NCI-H2029 treated with DMSO at 0.1 percent for 48 hours (cell line): ENCODE measurements around the gene DNMBP.
"Not testable (repeated sequence)": the region's sequence is repeated elsewhere in the genome, so short reads cannot be mapped to it uniquely, and the experiment has no call there.

Experiments used
- DNase-seq: peaks from one replicate; lab custom pipeline; 2025; lab: John Stamatoyannopoulos, UW

DNMBP gene

GRCh38 chr10:100014071-100014762, 4.5 kb upstream of the DNMBP start:
- peak; percentile 33 for DNase-seq

DNA sequence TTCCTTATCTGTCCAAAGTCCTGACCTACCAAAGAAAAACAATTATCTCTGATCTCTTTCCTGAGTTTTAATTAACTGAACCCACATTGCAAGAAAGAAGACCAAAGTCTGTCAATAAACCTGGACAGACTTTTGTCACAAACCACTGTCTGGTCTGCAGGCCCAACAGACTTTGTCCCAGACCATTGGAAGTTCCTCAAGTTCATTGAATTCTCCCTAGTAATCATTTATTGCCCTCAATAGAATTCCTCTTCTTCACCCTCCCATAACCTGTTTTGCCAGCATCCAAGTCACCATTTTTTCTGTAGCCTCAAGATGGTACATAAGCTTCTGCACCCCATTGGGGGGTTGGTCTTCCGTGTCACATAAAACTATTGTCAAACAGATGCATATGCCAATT, 3.9 kb upstream of the DNMBP start:
- DNase-seq, result no peak

- DNase-seq, result not testable (repeated sequence)
Measured at GRCh38 chr10:100011906-100012305, 2.2 kb upstream of the DNMBP start.

GRCh38 chr10:100009283-100009792, 409 bp downstream of the DNMBP start:
- no peak for DNase-seq

GRCh38 chr10:100008708-100009282, 952 bp downstream of the DNMBP start:
- no peak for DNase-seq

DNA sequence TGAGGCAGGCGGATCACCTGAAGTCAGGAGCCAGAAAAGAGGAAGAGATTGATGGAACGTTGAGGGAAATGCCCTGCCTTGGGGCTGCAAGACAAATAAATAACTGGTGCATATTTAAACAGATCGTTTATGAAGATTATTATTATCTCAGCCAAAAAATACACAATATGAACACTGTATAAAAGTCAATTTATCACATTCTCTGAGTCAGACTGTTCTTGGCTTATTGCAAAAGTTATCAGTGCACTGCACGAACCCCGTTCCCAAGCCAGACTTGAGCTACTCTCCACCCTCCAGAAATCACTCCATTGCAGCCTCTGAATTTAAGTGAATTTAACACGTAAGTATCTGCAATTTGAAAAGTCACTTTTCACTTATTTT, 1.6 kb downstream of the DNMBP start:
- DNase-seq, result no peak

DNA sequence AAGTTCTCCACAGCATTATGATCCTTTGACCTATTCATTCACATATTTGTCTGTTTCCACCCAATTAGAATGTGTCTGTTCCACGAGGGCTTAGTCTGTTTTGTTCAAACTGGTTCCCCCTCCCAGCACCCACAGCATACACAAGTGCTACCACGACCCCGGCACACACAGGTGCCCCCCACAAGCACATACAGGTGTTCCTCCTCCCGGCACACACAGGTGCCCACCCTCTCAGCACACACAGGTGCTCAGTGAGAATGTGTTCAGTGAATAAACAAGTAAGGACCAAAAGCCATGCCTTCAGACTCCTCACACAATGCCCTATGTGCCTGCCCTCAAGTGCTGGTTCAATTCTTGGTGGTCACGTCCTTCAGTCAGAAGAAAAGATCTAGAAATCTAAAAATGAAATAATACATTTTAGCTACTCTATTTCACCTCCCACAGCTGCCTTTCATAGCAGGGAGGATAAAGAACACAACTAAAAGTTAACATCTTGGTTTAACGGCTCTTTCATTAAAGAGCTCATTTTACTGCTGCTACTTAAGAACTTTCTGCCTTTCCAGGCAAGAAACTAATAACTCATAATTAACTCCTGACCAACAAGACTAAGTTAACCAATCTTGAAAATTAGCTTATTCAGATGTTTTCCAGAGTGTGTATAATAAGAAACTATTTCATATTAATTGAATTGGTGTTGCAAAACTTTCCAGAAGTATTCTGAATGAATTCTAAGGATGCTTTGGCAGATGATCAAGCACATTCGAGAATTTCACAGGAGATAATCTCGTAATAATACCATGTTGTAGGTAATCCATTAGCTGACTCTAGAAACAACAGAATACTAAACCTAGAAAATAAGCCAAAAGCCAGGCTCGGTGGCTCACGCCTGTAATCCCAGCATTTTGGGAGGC, 2.3 kb downstream of the DNMBP start:
- DNase-seq, result no peak

DNA sequence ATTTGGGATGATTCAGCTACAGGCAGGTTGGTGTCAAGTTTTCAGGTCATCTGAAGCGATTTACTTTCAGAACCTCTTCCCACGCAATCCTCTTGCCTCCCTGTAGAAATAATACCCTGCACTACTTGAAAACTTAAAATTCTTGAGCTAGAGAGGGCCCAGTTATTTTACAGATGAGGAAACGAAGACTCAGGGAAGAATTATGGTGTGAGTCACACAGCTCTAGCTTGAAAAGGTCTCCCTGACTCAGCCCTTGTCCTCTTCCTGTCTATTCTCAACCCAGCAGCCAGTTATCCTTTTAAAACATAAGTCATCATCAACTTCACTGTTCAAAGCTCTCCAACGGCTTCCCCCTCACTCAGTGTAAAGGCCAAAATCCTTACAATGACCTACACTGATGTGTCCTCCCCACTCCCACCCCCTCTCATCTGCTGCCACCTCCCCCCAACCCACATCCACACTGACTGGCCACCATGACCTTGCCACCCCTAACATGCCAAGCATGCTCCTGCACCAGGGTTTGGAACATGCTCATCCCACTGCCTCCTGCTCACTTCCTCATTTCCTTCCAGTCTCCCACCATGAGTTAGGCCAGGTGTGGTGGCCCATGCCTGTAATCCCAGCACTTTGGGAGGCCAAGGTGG, 3.4 kb downstream of the DNMBP start:
- DNase-seq, result no peak

- DNase-seq, result no peak
Measured at GRCh38 chr10:100004805-100005510, 4.8 kb downstream of the DNMBP start.

DNA sequence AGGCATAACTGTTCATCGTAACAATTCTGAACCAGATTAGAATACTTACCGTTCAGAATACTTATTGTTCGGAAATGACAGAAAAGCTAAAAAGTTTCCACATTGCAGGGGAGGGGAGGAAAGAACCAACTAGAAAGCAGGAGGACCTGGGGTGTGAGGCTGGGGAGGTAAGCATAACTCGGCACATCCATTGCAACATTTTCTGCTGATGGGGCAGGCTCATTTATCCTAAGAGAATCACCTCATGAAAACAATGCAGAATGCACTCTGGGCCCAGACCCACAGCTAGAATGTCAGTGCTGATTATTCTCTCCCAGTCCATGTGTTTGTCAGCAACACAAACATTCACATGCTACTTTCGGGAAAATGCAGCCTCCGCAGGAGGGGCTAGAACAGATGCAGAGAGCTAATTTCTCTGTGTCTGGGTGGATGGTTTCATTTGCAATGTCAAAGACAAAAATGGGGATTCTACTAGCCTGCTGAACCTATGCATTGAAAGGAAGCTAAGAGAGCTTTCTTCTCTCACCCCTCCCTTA, 9.6 kb downstream of the DNMBP start:
- DNase-seq, result no peak

- DNase-seq, result no peak
Measured at GRCh38 chr10:99999319-100000108, 10.2 kb downstream of the DNMBP start.

- no peak for DNase-seq
Measured at GRCh38 chr10:99998889-99999288, 10.9 kb downstream of the DNMBP start.

DNA sequence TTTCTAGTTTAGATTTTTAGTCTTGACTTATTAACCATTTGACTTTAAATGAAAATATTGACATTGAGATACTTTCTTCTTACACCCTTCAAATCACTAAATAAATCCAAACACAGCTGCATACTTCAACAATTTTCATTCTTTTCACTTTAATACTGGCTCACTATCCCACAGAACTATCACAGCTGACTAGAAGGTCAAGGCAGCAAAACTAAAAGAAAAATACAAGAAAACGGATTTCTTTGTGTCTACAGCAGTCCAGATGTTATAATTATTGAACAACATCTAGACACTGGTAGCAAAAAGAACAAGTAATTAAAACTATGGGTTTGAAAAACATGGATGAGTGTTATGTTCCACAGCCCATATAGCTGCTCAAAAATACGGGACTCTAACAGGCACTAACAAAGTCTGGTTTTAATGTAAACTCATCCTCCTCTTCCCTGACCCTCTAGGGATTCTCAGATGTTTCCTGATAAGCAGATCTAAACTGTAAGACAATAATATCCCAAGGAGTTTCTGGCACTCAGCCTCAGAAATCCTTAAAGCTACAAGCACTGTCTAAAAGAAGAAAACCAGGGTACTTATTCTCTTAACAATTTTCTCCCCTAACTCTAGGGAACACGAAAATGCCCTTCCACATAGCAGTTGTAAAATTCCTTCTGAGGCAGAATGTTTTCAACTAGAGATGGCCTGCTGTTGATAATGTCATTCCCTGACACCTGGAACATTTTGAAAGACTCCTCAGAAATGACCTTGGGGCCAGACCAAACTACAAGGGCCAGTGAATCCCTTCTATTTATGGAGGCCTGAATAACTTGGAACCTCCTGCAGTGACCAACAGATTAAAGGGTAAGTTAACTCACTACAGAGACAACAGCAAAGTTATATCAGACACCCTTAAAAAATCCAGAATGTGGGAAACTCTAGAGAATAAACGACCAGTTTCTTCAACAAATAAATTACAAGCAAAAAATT, 12.8 kb downstream of the DNMBP start:
- DNase-seq, result no peak

DNA sequence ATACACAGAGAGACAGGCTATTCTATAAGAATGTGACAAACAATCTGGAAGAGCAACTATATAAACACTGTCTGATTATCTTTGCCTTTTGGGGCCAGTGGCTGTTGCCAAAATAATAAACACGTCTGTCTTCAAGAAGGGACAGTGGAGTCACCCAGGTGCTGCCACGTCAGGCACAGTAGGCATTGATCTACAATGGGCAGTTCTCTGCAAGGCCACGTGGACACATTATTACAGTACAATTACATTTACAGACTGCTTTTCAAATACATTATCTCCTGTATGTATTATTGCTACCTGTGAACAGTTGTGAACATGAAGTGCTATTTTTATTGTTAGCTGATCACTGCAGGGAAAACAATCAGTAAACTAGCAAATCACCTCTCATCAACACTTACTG, 14.0 kb downstream of the DNMBP start:
- no peak for DNase-seq

DNA sequence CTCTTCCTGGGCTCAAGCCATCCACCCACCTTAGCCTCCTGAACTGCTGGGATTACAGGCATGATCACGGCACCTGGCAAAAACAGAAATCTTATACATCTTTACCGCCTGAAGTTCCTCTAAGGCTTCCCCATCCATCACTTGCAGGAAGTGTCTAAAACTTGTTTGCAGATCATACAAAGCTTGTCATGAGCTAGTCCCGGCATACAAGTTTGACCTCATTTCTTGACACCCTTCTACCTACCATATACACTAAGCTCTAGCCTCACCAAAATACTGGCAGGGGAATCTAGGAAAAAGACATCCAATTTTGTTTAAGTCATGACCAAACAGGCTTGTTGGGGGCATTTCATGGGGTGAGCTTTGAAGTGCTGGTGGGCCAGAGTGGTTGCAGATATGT, 14.5 kb downstream of the DNMBP start:
- DNase-seq, result no peak

- DNase-seq, result no peak
Measured at GRCh38 chr10:99994801-99995200, 14.9 kb downstream of the DNMBP start.

DNA sequence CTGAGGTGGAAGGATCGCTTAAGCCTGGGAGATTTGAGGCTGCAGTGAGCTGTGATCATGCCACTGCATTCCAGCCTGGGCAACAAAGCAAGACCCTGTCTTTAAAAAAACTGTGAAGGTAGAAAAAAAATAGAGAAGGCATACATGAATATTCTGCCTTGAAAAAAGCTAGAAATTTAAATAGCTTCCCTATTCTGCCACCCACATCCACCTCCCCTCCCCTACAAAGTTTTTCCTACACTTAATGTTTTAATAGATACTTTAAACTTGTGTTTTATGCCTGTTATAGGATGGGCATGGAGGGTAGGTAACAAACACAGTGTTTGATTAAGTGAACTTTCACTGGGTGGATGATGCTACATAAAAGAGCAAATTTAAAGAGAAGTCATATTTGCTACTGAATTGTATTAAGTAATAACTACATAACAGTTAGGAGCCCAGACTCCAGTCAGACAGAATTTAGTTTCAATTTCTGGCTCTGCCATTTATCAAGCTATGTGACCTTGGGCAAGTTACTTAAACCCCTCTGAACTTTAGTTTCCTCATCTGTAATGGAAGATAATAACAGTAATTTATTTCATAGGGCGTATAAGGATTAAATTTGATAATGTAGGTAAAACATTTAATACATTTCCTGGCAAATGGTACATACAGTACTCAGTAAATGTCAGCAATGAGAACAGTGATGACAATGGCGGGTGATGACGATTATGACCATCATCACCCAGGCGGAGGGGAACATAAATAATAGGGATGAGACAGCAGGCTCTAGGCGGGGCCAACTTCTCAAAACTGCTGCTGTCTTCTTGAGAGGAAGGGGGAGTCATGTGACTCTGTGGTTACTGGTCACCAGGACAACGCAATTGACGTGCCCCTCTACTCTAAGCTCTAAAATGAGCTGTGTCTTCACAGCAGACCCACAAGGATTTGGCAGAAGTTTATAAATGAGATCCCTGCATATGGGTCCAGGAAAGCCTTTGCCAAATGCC, 15.8 kb downstream of the DNMBP start:
- no peak for DNase-seq

GRCh38 chr10:99985637-99986036, 24.1 kb downstream of the DNMBP start:
- not testable (repeated sequence) for DNase-seq
